Activated naive CD4-positive, alpha-beta T cell treated with anti-CD3 and anti-CD28 coated beads, Interleukin-2, amount 10 ng/mL, durations not matched to agents 7 days and 5 days (primary cell): ENCODE measurements around the gene GRB2.
A peak's percentile ranks its signal among the peaks of the same experiment; 100 is the strongest.
"Not testable (repeated sequence)": the region's sequence is repeated elsewhere in the genome, so short reads cannot be mapped to it uniquely, and the experiment has no call there.

Source experiments
- CTCF ChIA-PET: fragments of 350-600 bp; sonication (Branson Sonifier 250); formaldehyde crosslinking; loops from one replicate; lab custom pipeline; 2021; ENCODE audit warnings: antibody characterized with exemption; lab: Charles Lee
- DNase-seq: peaks from one replicate; pipeline ENCODE4 v3.0.0-alpha.2; 2020
- H3K27ac Mint-ChIP-seq: one replicate; pipeline ENCODE4 v1.8.0; 2021; ENCODE audit warnings: mild to moderate bottlenecking, moderate library complexity, mixed read lengths
- H3K27me3 Mint-ChIP-seq: one replicate; pipeline ENCODE4 v1.8.0; 2021; ENCODE audit warnings: mild to moderate bottlenecking, mixed read lengths
- H3K36me3 Mint-ChIP-seq: one replicate; pipeline ENCODE4 v1.8.0; 2021; ENCODE audit warnings: mixed read lengths
- H3K4me1 Mint-ChIP-seq: one replicate; pipeline ENCODE4 v1.8.0; 2021; ENCODE audit warnings: mixed read lengths
- H3K4me3 Mint-ChIP-seq: one replicate; pipeline ENCODE4 v1.8.0; 2021; ENCODE audit warnings: mild to moderate bottlenecking, moderate library complexity, mixed read lengths
- H3K9me3 Mint-ChIP-seq: one replicate; pipeline ENCODE4 v1.8.0; 2021; ENCODE audit warnings: mixed read lengths

The GRB2 gene

GRCh38 chr17:75280189-75280588 lies 125.3 kb downstream of the GRB2 start:
- not testable (repeated sequence) for H3K27ac Mint-ChIP-seq, H3K9me3 Mint-ChIP-seq, H3K4me3 Mint-ChIP-seq, DNase-seq, H3K27me3 Mint-ChIP-seq, H3K4me1 Mint-ChIP-seq
- peaks cover 22% of the 10 kb centered on the region for H3K36me3 Mint-ChIP-seq
- CTCF ChIA-PET, result interaction anchor here (0.9 kb wide), 1 partner anchor 8 kb away, joined by 5 read pairs; no protein-coding TSS in a partner anchor

- no peaks in the 10 kb centered on the region for H3K9me3 Mint-ChIP-seq
- H3K27ac Mint-ChIP-seq, result no peak overlapping the region
- DNase-seq, result no peak
- peaks cover 21% of the 10 kb centered on the region for H3K36me3 Mint-ChIP-seq
- peaks cover 16% of the 10 kb centered on the region for H3K4me1 Mint-ChIP-seq
- H3K27me3 Mint-ChIP-seq, result no peaks in the 10 kb centered on the region
- no peak overlapping the region for H3K4me3 Mint-ChIP-seq
- CTCF ChIA-PET, result no interaction called here
Measured at GRCh38 chr17:75277664-75278071, 127.8 kb downstream of the GRB2 start.

- CTCF ChIA-PET, result interaction anchor here (0.8 to 1.7 kb wide), 2 partner anchors 11 to 33 kb away, joined by 3 to 4 read pairs; no protein-coding TSS in a partner anchor
- no peaks in the 10 kb centered on the region for H3K9me3 Mint-ChIP-seq
- peak overlapping the region; percentile 5 for H3K4me3 Mint-ChIP-seq
- peaks cover 16% of the 10 kb centered on the region for H3K36me3 Mint-ChIP-seq
- DNase-seq, result no peak
- peak overlapping the region; percentile 71 for H3K27ac Mint-ChIP-seq
- no peaks in the 10 kb centered on the region for H3K27me3 Mint-ChIP-seq
- H3K4me1 Mint-ChIP-seq, result peaks cover 34% of the 10 kb centered on the region
Measured at GRCh38 chr17:75273977-75274708, 131.3 kb downstream of the GRB2 start.

GRCh38 chr17:75272848-75273184 lies 132.7 kb downstream of the GRB2 start:
- DNase-seq, result no peak
- CTCF ChIA-PET, result interaction anchor here (1.2 to 1.3 kb wide), 3 partner anchors 10 to 16 kb away, joined by 3 to 6 read pairs (median 3); partner anchors contain the start of gene SLC25A19
- Mint-ChIP-seq H3K4me3 (peak overlapping the region; percentile 79), H3K36me3 (peaks cover 17% of the 10 kb centered on the region), H3K27me3 (no peaks in the 10 kb centered on the region), H3K4me1 (peaks cover 41% of the 10 kb centered on the region), H3K9me3 (no peaks in the 10 kb centered on the region), H3K27ac (peak overlapping the region; percentile 71)

- DNase-seq, result no peak
- no peaks in the 10 kb centered on the region for H3K27me3 Mint-ChIP-seq
- no peaks in the 10 kb centered on the region for H3K9me3 Mint-ChIP-seq
- peak overlapping the region; percentile 79 for H3K4me3 Mint-ChIP-seq
- H3K36me3 Mint-ChIP-seq, result peaks cover 17% of the 10 kb centered on the region
- H3K27ac Mint-ChIP-seq, result peak overlapping the region; percentile 71
- CTCF ChIA-PET, result interaction anchor here (1.2 to 2.1 kb wide), 9 partner anchors 8 to 134 kb away, joined by 3 to 15 read pairs (median 4); partner anchors contain the start of genes GRB2 and SLC25A19
- peaks cover 42% of the 10 kb centered on the region for H3K4me1 Mint-ChIP-seq
Measured at GRCh38 chr17:75271955-75272847, 133.3 kb downstream of the GRB2 start.

GRCh38 chr17:75271233-75271954 lies 134.1 kb downstream of the GRB2 start:
- no peaks in the 10 kb centered on the region for H3K27me3 Mint-ChIP-seq
- H3K36me3 Mint-ChIP-seq, result peaks cover 21% of the 10 kb centered on the region

GRCh38 chr17:75270966-75271232 lies 134.6 kb downstream of the GRB2 start, which contains the start of gene MIF4GD:
Gene MIF4GD (minus strand): TSS chr17:75271231. CDS start chr17:75270195, 1,036 bp downstream.
- DNase-seq, result no peak
- Mint-ChIP-seq H3K36me3 (peaks cover 21% of the 10 kb centered on the region), H3K4me3 (peak within 1 kb of the TSS; percentile 83), H3K9me3 (no peaks in the 10 kb centered on the region), H3K27ac (peak within 1 kb of the TSS; percentile 86), H3K4me1 (peaks cover 42% of the 10 kb centered on the region), H3K27me3 (no peaks in the 10 kb centered on the region)
- CTCF ChIA-PET, result interaction anchor here (0.7 to 2.3 kb wide), 26 partner anchors 9 to 156 kb away, joined by 3 to 22 read pairs (median 4); partner anchors contain the start of genes GGA3, GRB2, MRPS7 and NUP85

More at GRCh38 chr17:75271233-75271954, 134.1 kb downstream of the GRB2 start:
- peak overlapping the region; percentile 79 for H3K4me3 Mint-ChIP-seq
- peaks cover 42% of the 10 kb centered on the region for H3K4me1 Mint-ChIP-seq
- CTCF ChIA-PET, result interaction anchor here (0.7 to 2.3 kb wide), 28 partner anchors 9 to 157 kb away, joined by 3 to 22 read pairs (median 5); partner anchors contain the start of genes GGA3, GRB2, MRPS7 and NUP85
- H3K27ac Mint-ChIP-seq, result peak overlapping the region; percentile 71
- DNase-seq, result peak; percentile 89
- no peaks in the 10 kb centered on the region for H3K9me3 Mint-ChIP-seq

GRCh38 chr17:75270218-75270965 lies 135.1 kb downstream of the GRB2 start:
- CTCF ChIA-PET, result interaction anchor here (0.7 to 2.3 kb wide), 27 partner anchors 8 to 156 kb away, joined by 3 to 22 read pairs (median 5); partner anchors contain the start of genes GGA3, GRB2, MRPS7 and NUP85
- peak overlapping the region; percentile 86 for H3K27ac Mint-ChIP-seq
- H3K36me3 Mint-ChIP-seq, result peaks cover 19% of the 10 kb centered on the region
- peak overlapping the region; percentile 83 for H3K4me3 Mint-ChIP-seq
- H3K9me3 Mint-ChIP-seq, result no peaks in the 10 kb centered on the region
- H3K27me3 Mint-ChIP-seq, result no peaks in the 10 kb centered on the region
- peaks cover 42% of the 10 kb centered on the region for H3K4me1 Mint-ChIP-seq
- peak; percentile 65 for DNase-seq

- H3K36me3 Mint-ChIP-seq, result peaks cover 17% of the 10 kb centered on the region
- no peak for DNase-seq
- no peaks in the 10 kb centered on the region for H3K27me3 Mint-ChIP-seq
- CTCF ChIA-PET, result interaction anchor here (0.6 to 2.3 kb wide), 13 partner anchors 7 to 144 kb away, joined by 3 to 22 read pairs (median 5); partner anchors contain the start of genes GGA3, MRPS7, NUP85 and SLC25A19
- H3K9me3 Mint-ChIP-seq, result no peaks in the 10 kb centered on the region
- peaks cover 42% of the 10 kb centered on the region for H3K4me1 Mint-ChIP-seq
- H3K4me3 Mint-ChIP-seq, result peak overlapping the region; percentile 83
- peak overlapping the region; percentile 86 for H3K27ac Mint-ChIP-seq
Measured at GRCh38 chr17:75269844-75270217, 135.6 kb downstream of the GRB2 start.
